Measurements from ENCODE around the gene CAD.

CAD gene

DNA sequence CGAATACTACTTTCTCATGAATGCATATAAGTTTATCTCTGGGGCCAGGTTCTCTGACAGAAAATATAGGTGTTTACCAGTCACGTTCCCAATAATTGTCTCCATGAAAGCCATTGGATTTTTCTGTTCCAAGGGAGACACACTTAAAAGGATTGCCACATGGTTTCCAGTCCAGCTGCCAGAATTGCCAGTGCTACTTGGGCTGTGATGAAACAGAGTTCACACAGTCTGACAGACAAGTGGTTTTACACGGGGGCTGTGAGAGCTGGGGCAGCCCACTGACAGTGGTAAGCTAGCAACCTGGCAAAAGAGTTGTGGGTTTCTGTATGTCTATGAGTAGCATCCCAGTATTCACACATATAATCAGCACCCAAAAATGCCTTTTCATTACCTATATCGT, 33.1 kb upstream of the CAD start:
- Histone ChIP-seq H3K4me2 (ENCODE audit: low read length) (no peak overlapping the region), H4K20me1 (ENCODE audit: control insufficient read depth, insufficient read depth, low read depth, low read length) (no peaks in the 10 kb centered on the region), H3F3A (ENCODE audit: control insufficient read depth, insufficient read depth) (no peaks in the 10 kb centered on the region), H3K27ac (ENCODE audit: low read depth, low read length) (no peak overlapping the region), H3K27me3 (ENCODE audit: control insufficient read depth, low read length) (no peaks in the 10 kb centered on the region), H3K36me3 (ENCODE audit: control insufficient read depth, low read length) (no peaks in the 10 kb centered on the region), H3K9me2 (replicated peaks; ENCODE audit: control insufficient read depth, low read length) (no peaks in the 10 kb centered on the region), H3K4me3 (ENCODE audit: low read length) (no peak overlapping the region), H3K4me1 (ENCODE audit: control insufficient read depth, low read length) (peaks cover 8% of the 10 kb centered on the region), H3K79me2 (ENCODE audit: control insufficient read depth, low read length) (no peaks in the 10 kb centered on the region), H3K9me3 (ENCODE audit: control insufficient read depth, insufficient read depth, low read length) (no peaks in the 10 kb centered on the region)
- TF ChIP-seq, protein P1, sequence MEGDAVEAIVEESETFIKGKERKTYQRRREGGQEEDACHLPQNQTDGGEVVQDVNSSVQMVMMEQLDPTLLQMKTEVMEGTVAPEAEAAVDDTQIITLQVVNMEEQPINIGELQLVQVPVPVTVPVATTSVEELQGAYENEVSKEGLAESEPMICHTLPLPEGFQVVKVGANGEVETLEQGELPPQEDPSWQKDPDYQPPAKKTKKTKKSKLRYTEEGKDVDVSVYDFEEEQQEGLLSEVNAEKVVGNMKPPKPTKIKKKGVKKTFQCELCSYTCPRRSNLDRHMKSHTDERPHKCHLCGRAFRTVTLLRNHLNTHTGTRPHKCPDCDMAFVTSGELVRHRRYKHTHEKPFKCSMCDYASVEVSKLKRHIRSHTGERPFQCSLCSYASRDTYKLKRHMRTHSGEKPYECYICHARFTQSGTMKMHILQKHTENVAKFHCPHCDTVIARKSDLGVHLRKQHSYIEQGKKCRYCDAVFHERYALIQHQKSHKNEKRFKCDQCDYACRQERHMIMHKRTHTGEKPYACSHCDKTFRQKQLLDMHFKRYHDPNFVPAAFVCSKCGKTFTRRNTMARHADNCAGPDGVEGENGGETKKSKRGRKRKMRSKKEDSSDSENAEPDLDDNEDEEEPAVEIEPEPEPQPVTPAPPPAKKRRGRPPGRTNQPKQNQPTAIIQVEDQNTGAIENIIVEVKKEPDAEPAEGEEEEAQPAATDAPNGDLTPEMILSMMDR (IDR thresholded peaks at IDR 0.05; ENCODE audit: low read depth, low read length, poor library complexity, severe bottlenecking): no peak
- no peak for TF ChIP-seq EZH2phosphoT487 (IDR thresholded peaks at IDR 0.05; ENCODE audit: borderline replicate concordance, low read length)

DNA sequence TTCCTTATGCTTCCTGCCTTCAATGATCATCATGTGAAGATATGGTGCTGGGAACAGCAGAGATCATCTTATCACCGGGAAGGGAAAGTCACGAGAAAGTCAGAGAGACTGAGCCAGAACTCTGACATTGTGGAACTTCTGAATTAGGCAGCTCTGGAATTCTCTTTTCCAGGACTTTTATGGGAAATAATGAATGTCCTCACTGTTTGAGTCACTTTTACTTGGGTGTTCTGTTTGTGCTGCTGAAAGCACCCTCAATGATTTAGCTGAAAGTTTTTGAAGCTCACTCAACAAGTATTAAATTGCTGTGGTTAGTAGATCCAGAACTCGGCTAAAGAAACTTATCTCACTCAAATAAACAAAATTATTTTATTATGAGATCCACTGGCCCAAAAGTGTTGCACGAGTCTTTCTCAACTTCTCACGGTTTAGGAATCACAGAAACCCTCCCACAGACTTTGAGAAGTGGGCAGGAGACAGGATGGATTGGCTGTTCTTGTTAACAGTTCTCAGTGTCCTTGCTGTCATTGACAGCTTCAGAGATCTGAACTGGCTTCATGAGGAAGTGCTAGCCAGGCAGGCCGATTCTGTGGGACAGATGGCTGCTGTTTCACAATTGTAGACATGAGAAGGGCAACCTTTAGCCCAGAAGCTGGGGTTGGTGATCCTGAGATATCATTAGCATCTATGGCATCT, 31.7 kb upstream of the CAD start:
- Histone ChIP-seq H4K20me1 (ENCODE audit: control insufficient read depth, insufficient read depth, low read depth, low read length) (no peaks in the 10 kb centered on the region), H3K9me2 (replicated peaks; ENCODE audit: control insufficient read depth, low read length) (no peaks in the 10 kb centered on the region), H3K27me3 (ENCODE audit: control insufficient read depth, low read length) (no peaks in the 10 kb centered on the region), H3K4me2 (ENCODE audit: low read length) (no peak overlapping the region), H3K79me2 (ENCODE audit: control insufficient read depth, low read length) (no peaks in the 10 kb centered on the region), H3K4me1 (ENCODE audit: control insufficient read depth, low read length) (peaks cover 4% of the 10 kb centered on the region; the same call in 1 of the 2 replicates), H3K9me3 (ENCODE audit: control insufficient read depth, insufficient read depth, low read length) (no peaks in the 10 kb centered on the region), H3K4me3 (ENCODE audit: low read length) (no peak overlapping the region), H3F3A (ENCODE audit: control insufficient read depth, insufficient read depth) (no peaks in the 10 kb centered on the region), H3K27ac (ENCODE audit: low read depth, low read length) (no peak overlapping the region), H3K36me3 (ENCODE audit: control insufficient read depth, low read length) (no peaks in the 10 kb centered on the region)
- TF ChIP-seq EZH2phosphoT487 (IDR thresholded peaks at IDR 0.05; ENCODE audit: borderline replicate concordance, low read length): no peak
- TF ChIP-seq, protein P1 (IDR thresholded peaks at IDR 0.05; ENCODE audit: low read depth, low read length, poor library complexity, severe bottlenecking): no peak

DNA sequence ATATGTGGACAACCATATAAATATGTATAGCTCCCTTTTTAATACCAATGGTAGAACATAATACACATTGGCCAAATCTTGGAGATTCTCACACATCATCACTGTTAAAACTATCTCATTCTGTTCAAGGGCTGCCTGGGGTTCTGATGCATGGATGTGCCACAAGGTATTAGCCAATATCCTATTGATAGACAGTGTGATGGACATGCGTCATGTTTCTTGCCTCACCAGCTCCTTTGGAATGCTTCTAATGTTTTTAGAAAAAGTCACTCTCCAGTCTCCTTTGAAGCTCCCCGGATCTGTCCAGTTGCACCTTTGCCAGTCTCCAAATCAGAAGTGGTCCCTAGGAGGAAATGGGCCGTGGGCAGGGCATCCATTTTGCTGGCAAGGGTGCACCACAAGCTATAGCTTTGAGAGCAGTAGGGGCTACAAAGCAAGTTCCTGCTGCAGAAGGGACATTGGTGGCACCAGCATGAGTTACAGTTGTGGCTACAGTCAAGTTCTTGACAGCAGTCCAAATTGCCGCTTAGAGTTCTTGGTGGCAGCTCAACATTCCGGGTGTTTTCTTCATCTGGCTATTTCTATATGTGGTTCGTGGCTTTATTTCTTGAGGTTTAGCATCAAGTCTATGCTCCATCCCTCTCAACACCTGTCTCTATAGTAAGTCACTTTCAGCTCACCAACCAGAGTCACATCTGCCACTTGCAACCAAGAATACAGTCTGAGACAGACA, 30.4 kb upstream of the CAD start:
- Histone ChIP-seq H3K36me3 (ENCODE audit: control insufficient read depth, low read length) (no peaks in the 10 kb centered on the region), H3K9me2 (replicated peaks; ENCODE audit: control insufficient read depth, low read length) (no peaks in the 10 kb centered on the region), H4K20me1 (ENCODE audit: control insufficient read depth, insufficient read depth, low read depth, low read length) (no peaks in the 10 kb centered on the region), H3K4me1 (ENCODE audit: control insufficient read depth, low read length) (peaks cover 12% of the 10 kb centered on the region), H3K27ac (ENCODE audit: low read depth, low read length) (no peak overlapping the region), H3K79me2 (ENCODE audit: control insufficient read depth, low read length) (no peaks in the 10 kb centered on the region), H3K27me3 (ENCODE audit: control insufficient read depth, low read length) (no peaks in the 10 kb centered on the region), H3K4me2 (ENCODE audit: low read length) (no peak overlapping the region), H3K4me3 (ENCODE audit: low read length) (no peak overlapping the region), H3K9me3 (ENCODE audit: control insufficient read depth, insufficient read depth, low read length) (no peaks in the 10 kb centered on the region), H3F3A (ENCODE audit: control insufficient read depth, insufficient read depth) (no peaks in the 10 kb centered on the region)
- no peak for TF ChIP-seq EZH2phosphoT487 (IDR thresholded peaks at IDR 0.05; ENCODE audit: borderline replicate concordance, low read length)
- TF ChIP-seq, protein P1 (IDR thresholded peaks at IDR 0.05; ENCODE audit: low read depth, low read length, poor library complexity, severe bottlenecking): no peak
